Karpas-422 (cell line): ENCODE results near the gene TXNL4B. TPM values are rescaled to one million over a fixed set of nuclear protein-coding genes. Genes with fewer than 3 reads are reported as not detected.

ENCODE experiments used
- DNase-seq: peaks from one replicate; pipeline ENCODE4 v3.0.0-alpha.2; 2015
- H2AFZ ChIP-seq: fragments of 200-600 bp; sonication (generic); 2 replicates; pipeline ENCODE4 v1.6.1; 2014; ENCODE audit warnings: antibody characterized with exemption, low read length, mixed read lengths
- H3K27ac ChIP-seq: fragments of 200-600 bp; sonication (generic); 2 replicates; pipeline ENCODE4 v1.5.1; 2014; ENCODE audit warnings: mild to moderate bottlenecking, low read length, moderate library complexity
- H3K27me3 ChIP-seq: fragments of 200-600 bp; sonication (generic); 2 replicates; pipeline ENCODE4 v1.6.1; 2014; ENCODE audit warnings: low read length, mixed read lengths
- H3K36me3 ChIP-seq: fragments of 200-600 bp; sonication (generic); 2 replicates; pipeline ENCODE4 v1.6.1; 2014; ENCODE audit warnings: low read length, mixed read lengths; ENCODE audit not compliant: insufficient read depth
- H3K4me1 ChIP-seq: fragments of 200-600 bp; sonication (generic); 2 replicates; pipeline ENCODE4 v1.6.1; 2014; ENCODE audit warnings: mild to moderate bottlenecking, low read length, mixed read lengths
- H3K4me2 ChIP-seq: fragments of 200-600 bp; sonication (generic); 2 replicates; pipeline ENCODE4 v1.6.1; 2014; ENCODE audit warnings: low read length, low read depth, mild to moderate bottlenecking; ENCODE audit not compliant: poor library complexity, severe bottlenecking
- H3K4me3 ChIP-seq: fragments of 200-600 bp; sonication (generic); 2 replicates; pipeline ENCODE4 v1.5.1; 2014; ENCODE audit warnings: mild to moderate bottlenecking, antibody characterized with exemption, low read length, mixed read lengths
- H3K79me2 ChIP-seq: fragments of 200-600 bp; sonication (generic); 2 replicates; pipeline ENCODE4 v1.6.1; 2014; ENCODE audit warnings: mild to moderate bottlenecking, low read length, mixed read lengths
- H3K9ac ChIP-seq: fragments of 200-600 bp; sonication (generic); 2 replicates; pipeline ENCODE4 v1.6.0; 2014; ENCODE audit warnings: low read length
- H3K9me2 ChIP-seq: fragments of 200-600 bp; sonication (generic), shearing (Covaris generic); replicated peaks from 2 replicates; pipeline ENCODE4 v1.6.0; 2014; ENCODE audit warnings: mild to moderate bottlenecking, low read length, moderate library complexity; ENCODE audit not compliant: insufficient read depth
- H3K9me3 ChIP-seq: fragments of 300-700, 200-600 bp; sonication (generic); 2 replicates; pipeline ENCODE4 v1.6.1; 2014; ENCODE audit warnings: low read length, mixed read lengths
- H4K20me1 ChIP-seq: fragments of 200-600 bp; sonication (generic); 2 replicates; pipeline ENCODE4 v1.6.1; 2014; ENCODE audit warnings: mild to moderate bottlenecking, antibody characterized with exemption, low read length, low read depth; ENCODE audit not compliant: insufficient read depth
- total RNA-seq: library from RNA; depleted of rRNA; stranded (reverse); fragments of >200 nt; shearing (Covaris generic); gene quantifications from 2 replicates; pipeline ENCODE4 v1.2.3, GENCODE V29; 2014; ENCODE audit warnings: low replicate concordance; rRNA removed

TXNL4B gene
- total RNA-seq, result 11.7 and 15.2 TPM in 2 replicates

DNA sequence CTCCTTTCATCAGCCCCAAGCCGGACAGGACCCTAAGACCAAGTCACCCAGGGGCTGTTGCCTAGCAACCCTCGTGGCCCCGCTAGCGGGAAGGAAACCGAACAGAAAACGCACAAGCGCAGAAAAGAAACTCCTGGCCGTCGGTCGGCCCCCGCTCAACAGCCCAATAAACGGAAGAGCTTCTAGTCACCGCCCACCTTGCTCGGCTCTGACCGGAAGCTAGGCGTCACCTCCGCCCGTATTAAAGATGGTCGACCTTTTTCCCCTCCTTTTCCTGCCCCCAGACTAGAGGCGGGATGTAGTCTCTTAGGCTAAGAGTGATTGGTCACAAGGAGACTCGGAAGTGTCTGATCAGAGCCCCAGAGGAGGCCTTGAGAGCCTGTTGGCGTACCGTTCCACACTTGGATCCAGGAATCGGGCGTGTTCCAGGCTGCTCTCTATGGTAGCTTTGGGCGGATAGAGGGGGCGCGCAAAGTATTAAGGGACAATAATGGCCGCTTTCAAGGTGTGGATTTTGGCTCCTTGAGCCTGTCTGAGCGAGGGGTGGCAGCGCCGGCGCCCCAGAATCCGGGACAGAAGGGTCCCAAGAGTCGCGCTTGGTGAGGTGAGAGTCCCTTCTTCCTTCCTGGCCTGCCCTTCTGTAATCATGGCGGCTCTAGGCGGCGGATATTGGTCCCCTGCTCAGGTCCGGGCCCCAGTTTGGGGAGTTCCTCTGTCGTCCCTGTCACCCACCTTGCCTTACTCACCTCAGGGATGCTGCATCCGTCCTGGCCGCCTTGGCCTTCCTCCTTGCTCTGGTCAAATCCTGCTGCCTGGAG, at the start of gene TXNL4B, which contains the start of gene DHX38:
Gene TXNL4B (minus strand): TSS at position 173 of the 818 bp plus-strand sequence. CDS start 2,871 bp downstream, outside the sequence.
Gene DHX38 (plus strand): TSS at position 400 of the 818 bp plus-strand sequence. CDS start 2,311 bp downstream, outside the sequence.
- Histone ChIP-seq H3K36me3 (peaks cover 29% of the 10 kb centered on the region; the same call in 1 of the 2 replicates), H3K9ac (peak within 1 kb of the TSS; percentile 98), H3K9me3 (no peaks in the 10 kb centered on the region), H3K79me2 (peaks cover 69% of the 10 kb centered on the region), H4K20me1 (0 out of 2 replicates have a peak, but pooled peaks cover 4% of the 10 kb centered on the region), H3K27ac (peak within 1 kb of the TSS; percentile 69), H3K4me3 (peak within 1 kb of the TSS; percentile 100), H3K4me1 (peaks cover 34% of the 10 kb centered on the region), H3K27me3 (no peaks in the 10 kb centered on the region), H3K9me2 (no peaks in the 10 kb centered on the region), H2AFZ (peak within 1 kb of the TSS; percentile 96), H3K4me2 (peak within 1 kb of the TSS; percentile 83)
- DNase-seq, result peak; percentile 99

DNA sequence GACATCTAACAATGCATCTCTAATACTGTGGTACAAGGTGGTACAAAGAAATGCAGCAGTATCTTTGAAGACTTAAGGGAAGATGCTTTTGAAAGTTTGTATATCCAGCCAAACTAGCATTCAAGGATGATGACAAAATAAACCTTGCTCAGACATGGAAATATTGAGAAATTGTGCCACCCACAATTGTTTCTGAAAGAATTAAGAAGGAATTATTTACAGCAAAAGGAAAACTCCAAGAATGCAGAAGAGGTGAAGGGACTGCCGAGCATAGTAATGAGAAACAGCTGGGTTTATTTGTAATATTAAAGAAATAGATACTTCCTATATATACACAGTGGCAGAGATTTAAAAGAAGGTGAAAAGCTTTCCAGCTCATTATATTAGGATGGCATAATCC, 49.1 kb upstream of the TXNL4B start:
- no peak for DNase-seq
- no peak overlapping the region for H3K9ac ChIP-seq
- H4K20me1 ChIP-seq, result no peaks in the 10 kb centered on the region
- H3K36me3 ChIP-seq, result no peaks in the 10 kb centered on the region
- no peaks in the 10 kb centered on the region for H3K4me1 ChIP-seq
- H3K9me2 ChIP-seq, result no peaks in the 10 kb centered on the region
- no peak overlapping the region for H2AFZ ChIP-seq
- no peaks in the 10 kb centered on the region for H3K27me3 ChIP-seq
- H3K4me3 ChIP-seq, result no peak overlapping the region
- H3K9me3 ChIP-seq, result no peaks in the 10 kb centered on the region
- H3K4me2 ChIP-seq, result no peak overlapping the region
- no peak overlapping the region for H3K27ac ChIP-seq
- H3K79me2 ChIP-seq, result no peaks in the 10 kb centered on the region

DNA sequence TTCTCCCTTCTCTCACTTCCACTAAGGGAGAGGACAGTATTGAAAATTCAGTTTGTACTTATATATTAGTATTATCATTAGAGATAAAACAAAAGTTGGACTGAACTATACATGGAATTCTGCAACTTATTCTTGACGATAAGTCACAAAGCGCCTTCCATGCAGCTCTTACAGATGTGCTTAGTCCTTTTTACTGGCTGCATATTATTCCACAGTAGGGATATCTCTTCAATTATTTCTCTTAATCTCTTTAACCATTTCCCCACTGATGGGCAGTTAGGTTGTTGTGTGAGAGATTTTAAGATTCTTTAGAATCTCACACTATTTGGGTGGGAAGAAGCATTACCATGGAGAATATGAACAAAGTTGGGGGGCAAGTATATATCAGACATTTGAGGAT, 46.5 kb upstream of the TXNL4B start:
- Histone ChIP-seq H3K79me2 (no peaks in the 10 kb centered on the region), H3K4me2 (no peak overlapping the region), H3K27ac (no peak overlapping the region), H3K9me2 (no peaks in the 10 kb centered on the region), H3K4me3 (no peak overlapping the region), H3K36me3 (no peaks in the 10 kb centered on the region), H3K4me1 (no peaks in the 10 kb centered on the region), H3K27me3 (no peaks in the 10 kb centered on the region), H3K9ac (no peak overlapping the region), H3K9me3 (no peaks in the 10 kb centered on the region), H2AFZ (no peak overlapping the region), H4K20me1 (no peaks in the 10 kb centered on the region)
- no peak for DNase-seq

DNA sequence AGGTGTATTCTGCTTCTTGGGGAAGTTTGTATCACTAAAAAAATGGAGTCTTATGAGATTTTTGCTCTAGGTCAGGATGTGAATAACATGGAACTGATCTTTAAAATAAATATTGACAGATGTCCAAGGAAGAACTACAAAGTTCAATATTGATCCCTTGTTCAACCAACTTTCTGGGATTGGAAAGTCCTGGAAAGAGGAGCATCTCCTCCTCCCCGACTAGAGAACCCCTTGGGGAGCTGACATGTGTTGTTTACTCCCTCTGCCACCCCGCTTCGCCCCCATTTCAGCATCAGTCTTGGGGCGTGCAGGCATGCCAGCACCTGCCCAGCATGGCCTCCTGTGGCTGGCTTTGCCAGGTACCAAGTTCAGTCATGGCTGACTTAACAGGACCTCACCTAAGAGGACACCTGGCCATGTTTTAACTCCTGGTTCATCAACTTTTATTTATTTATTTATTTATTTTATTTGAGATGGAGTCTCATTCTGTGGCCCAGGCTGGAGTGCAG, 44.7 kb upstream of the TXNL4B start:
- H3K36me3 ChIP-seq, result no peaks in the 10 kb centered on the region
- H3K4me3 ChIP-seq, result no peak overlapping the region
- H3K79me2 ChIP-seq, result no peaks in the 10 kb centered on the region
- no peaks in the 10 kb centered on the region for H3K4me1 ChIP-seq
- H3K9ac ChIP-seq, result no peak overlapping the region
- H3K9me2 ChIP-seq, result no peaks in the 10 kb centered on the region
- H3K4me2 ChIP-seq, result no peak overlapping the region
- H4K20me1 ChIP-seq, result no peaks in the 10 kb centered on the region
- H2AFZ ChIP-seq, result no peak overlapping the region
- H3K9me3 ChIP-seq, result no peaks in the 10 kb centered on the region
- DNase-seq, result no peak
- H3K27ac ChIP-seq, result no peak overlapping the region
- no peaks in the 10 kb centered on the region for H3K27me3 ChIP-seq

DNA sequence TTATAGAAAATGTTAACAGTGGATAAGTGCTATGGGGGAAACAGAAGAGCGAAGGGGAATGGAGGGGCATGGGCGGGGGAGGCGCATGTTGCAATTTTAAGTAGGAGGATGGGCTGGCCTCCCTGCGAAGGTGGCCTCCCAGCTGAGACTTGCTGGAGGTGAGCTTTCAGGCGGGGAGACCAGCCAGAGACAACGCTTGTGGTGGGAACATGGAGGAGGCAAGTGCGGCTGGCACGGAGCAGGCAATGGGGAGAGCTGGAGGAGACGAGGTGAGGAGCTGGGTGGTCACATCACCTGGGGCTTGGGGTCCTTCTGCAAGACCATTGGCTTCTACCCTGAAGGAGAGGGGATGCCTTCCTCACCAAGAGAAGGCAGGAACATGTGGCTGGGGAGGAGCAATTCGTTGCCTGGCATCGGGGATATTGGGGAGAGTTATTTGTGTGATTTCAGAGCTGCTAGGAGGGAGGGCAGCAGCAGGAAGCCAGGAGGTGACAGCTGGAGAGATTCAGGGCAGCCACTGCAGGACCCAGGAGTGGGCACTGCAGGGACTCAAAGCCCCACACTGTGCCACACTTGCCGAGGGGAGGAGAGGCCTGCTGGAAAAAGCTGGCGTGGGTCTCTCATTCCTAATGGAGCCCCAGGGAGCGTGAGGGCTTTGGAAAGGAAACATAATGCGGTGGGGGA, 44.1 kb upstream of the TXNL4B start:
- no peaks in the 10 kb centered on the region for H4K20me1 ChIP-seq
- no peak overlapping the region for H3K27ac ChIP-seq
- H2AFZ ChIP-seq, result no peak overlapping the region
- no peaks in the 10 kb centered on the region for H3K9me2 ChIP-seq
- DNase-seq, result no peak
- no peaks in the 10 kb centered on the region for H3K9me3 ChIP-seq
- no peaks in the 10 kb centered on the region for H3K27me3 ChIP-seq
- no peaks in the 10 kb centered on the region for H3K79me2 ChIP-seq
- H3K4me1 ChIP-seq, result no peaks in the 10 kb centered on the region
- H3K9ac ChIP-seq, result no peak overlapping the region
- no peak overlapping the region for H3K4me3 ChIP-seq
- no peaks in the 10 kb centered on the region for H3K36me3 ChIP-seq
- H3K4me2 ChIP-seq, result no peak overlapping the region

DNA sequence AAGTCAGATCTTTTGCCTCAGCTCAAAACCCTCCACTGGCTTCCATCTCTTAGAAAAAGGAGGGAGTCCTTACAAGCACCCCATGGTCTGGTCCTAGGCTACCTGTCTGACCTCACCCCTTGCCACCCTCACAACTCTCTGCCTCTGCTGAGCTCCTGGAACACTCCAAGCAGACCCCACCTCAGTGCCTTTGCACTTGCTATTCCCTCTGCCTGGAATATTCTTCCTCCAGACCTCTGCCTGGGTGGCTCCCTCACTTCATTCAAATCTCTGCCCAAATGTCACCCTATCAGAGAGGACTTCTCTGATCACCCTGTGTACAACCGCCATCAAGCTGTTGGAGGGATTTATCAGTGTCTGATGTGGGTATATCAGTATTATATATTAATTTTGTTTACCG, 41.1 kb upstream of the TXNL4B start:
- Histone ChIP-seq H4K20me1 (no peaks in the 10 kb centered on the region), H3K9me3 (no peaks in the 10 kb centered on the region), H3K9ac (no peak overlapping the region), H3K4me1 (no peaks in the 10 kb centered on the region), H3K27me3 (no peaks in the 10 kb centered on the region), H3K79me2 (no peaks in the 10 kb centered on the region), H3K27ac (no peak overlapping the region), H2AFZ (no peak overlapping the region), H3K4me3 (no peak overlapping the region), H3K36me3 (no peaks in the 10 kb centered on the region), H3K9me2 (no peaks in the 10 kb centered on the region), H3K4me2 (no peak overlapping the region)
- DNase-seq, result no peak

DNA sequence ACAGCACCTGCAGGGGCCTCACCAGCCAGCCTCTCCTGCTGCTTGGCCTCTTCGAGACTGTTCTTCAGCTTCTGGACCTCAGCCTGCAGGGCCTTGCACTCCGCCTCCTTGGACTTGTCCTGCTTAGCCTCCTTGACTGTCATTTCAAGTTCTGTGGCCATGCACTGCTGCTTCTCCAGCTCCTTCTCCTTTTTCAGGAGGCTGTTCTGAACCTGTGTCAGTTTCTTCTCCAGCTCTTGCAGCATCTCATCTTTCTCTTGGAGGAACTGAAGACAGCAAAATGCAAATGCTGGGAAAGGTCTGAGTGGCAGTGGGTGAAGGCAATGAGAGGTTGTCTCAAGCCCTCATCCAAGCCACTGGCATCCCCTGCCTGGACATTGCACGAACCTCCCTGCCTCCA, 39.3 kb upstream of the TXNL4B start:
- Histone ChIP-seq H3K9me3 (no peaks in the 10 kb centered on the region), H3K79me2 (no peaks in the 10 kb centered on the region), H3K27me3 (no peaks in the 10 kb centered on the region), H3K9ac (no peak overlapping the region), H3K27ac (no peak overlapping the region), H2AFZ (no peak overlapping the region), H3K36me3 (no peaks in the 10 kb centered on the region), H3K4me1 (no peaks in the 10 kb centered on the region), H3K4me2 (no peak overlapping the region), H4K20me1 (no peaks in the 10 kb centered on the region), H3K9me2 (no peaks in the 10 kb centered on the region), H3K4me3 (no peak overlapping the region)
- DNase-seq, result no peak

DNA sequence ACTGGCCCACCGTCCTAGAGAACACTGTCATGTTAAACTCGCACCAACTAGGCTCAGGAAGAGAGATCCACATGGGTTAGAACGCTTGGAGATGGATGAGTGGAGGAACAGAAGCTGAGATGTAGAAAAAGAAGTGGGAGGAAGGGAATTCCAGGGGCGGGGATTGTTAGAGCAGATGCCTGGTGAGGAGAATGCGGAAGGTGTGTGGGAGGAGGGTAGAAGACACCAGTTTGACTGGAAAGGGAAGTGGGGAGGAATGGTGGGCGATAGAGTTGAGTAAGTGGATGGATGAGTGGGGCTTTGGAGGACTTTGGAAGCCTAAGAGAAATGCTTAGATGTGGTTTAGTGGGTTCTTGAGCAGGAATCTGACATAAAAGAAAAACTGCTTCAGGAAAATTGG, 37.6 kb upstream of the TXNL4B start:
- H3K9me2 ChIP-seq, result no peaks in the 10 kb centered on the region
- H2AFZ ChIP-seq, result no peak overlapping the region
- H4K20me1 ChIP-seq, result no peaks in the 10 kb centered on the region
- H3K9me3 ChIP-seq, result no peaks in the 10 kb centered on the region
- no peaks in the 10 kb centered on the region for H3K27me3 ChIP-seq
- no peaks in the 10 kb centered on the region for H3K79me2 ChIP-seq
- no peaks in the 10 kb centered on the region for H3K36me3 ChIP-seq
- no peak overlapping the region for H3K4me2 ChIP-seq
- H3K4me3 ChIP-seq, result no peak overlapping the region
- H3K4me1 ChIP-seq, result no peaks in the 10 kb centered on the region
- DNase-seq, result no peak
- H3K27ac ChIP-seq, result no peak overlapping the region
- H3K9ac ChIP-seq, result no peak overlapping the region
